CD8-positive, alpha-beta memory T cell (primary cell): ENCODE data around the gene PDE2A. TPM values are rescaled to one million over a fixed set of nuclear protein-coding genes. Genes with fewer than 3 reads are reported as not detected.
A peak's percentile ranks its signal among the peaks of the same experiment; 100 is the strongest.

ENCODE experiments used
- CTCF ChIA-PET: fragments of 350-600 bp; sonication (Branson Sonifier 250); formaldehyde crosslinking; loops from one replicate; lab custom pipeline; 2021; ENCODE audit warnings: antibody characterized with exemption; lab: Charles Lee
- POLR2A ChIA-PET: fragments of 350-600 bp; sonication (Branson Sonifier 250); formaldehyde crosslinking; loops from one replicate; lab custom pipeline; 2021; ENCODE audit warnings: antibody characterized with exemption; lab: Charles Lee
- DNase-seq, 5 donors: peaks; one replicate each; pipeline versions ENCODE4 v3.0.0 to v3.0.0-alpha.2; 2020 to 2022; ENCODE audit warnings: mixed read lengths in 1 of 5
- H3K27ac ChIP-seq: one replicate; pipeline ENCODE4 v1.7.0; 2013; ENCODE audit warnings: low read depth, mild to moderate bottlenecking, low read length, moderate library complexity
- H3K27me3 ChIP-seq: 2 replicates; pipeline ENCODE4 v1.7.0; 2013; ENCODE audit warnings: low read length, mild to moderate bottlenecking; ENCODE audit not compliant: insufficient read depth, poor library complexity, severe bottlenecking
- H3K36me3 ChIP-seq: 2 replicates; pipeline ENCODE4 v1.7.0; 2013; ENCODE audit warnings: mild to moderate bottlenecking, low read length, moderate library complexity; ENCODE audit not compliant: insufficient read depth
- H3K4me1 ChIP-seq: 2 replicates; pipeline ENCODE4 v1.7.0; 2013; ENCODE audit warnings: mild to moderate bottlenecking, low read length, moderate library complexity; ENCODE audit not compliant: insufficient read depth
- H3K4me3 ChIP-seq: 2 replicates; pipeline ENCODE4 v1.7.0; 2013; ENCODE audit warnings: mild to moderate bottlenecking, low read length
- H3K9me3 ChIP-seq: 2 replicates; pipeline ENCODE4 v1.7.0; 2013; ENCODE audit warnings: mild to moderate bottlenecking, low read length
- H3K27ac Mint-ChIP-seq, 8 donors: one replicate each; pipeline ENCODE4 v1.8.0; 2020 to 2021; ENCODE audit warnings: mixed read lengths in 8 of 8, mild to moderate bottlenecking in 6 of 8, inconsistent platforms in 3 of 8, moderate library complexity in 3 of 8
- H3K27me3 Mint-ChIP-seq, 2 donors: one replicate each; pipeline ENCODE4 v1.8.0; 2020 to 2021; ENCODE audit warnings: mixed read lengths in 2 of 2, mild to moderate bottlenecking in 1 of 2, moderate library complexity in 1 of 2
- H3K36me3 Mint-ChIP-seq, 3 donors: one replicate each; pipeline ENCODE4 v1.8.0; 2020 to 2021; ENCODE audit warnings: mixed read lengths in 3 of 3, inconsistent platforms in 1 of 3, mild to moderate bottlenecking in 1 of 3
- H3K4me1 Mint-ChIP-seq, 3 donors: one replicate each; pipeline ENCODE4 v1.8.0; 2020 to 2021; ENCODE audit warnings: mixed read lengths in 3 of 3, inconsistent platforms in 1 of 3, mild to moderate bottlenecking in 1 of 3
- H3K4me3 Mint-ChIP-seq, 7 donors: one replicate each; pipeline ENCODE4 v1.8.0; 2020 to 2021; ENCODE audit warnings: mixed read lengths in 7 of 7, mild to moderate bottlenecking in 6 of 7, moderate library complexity in 4 of 7, inconsistent platforms in 2 of 7
- H3K9me3 Mint-ChIP-seq, 5 donors: one replicate each; pipeline ENCODE4 v1.8.0; 2020 to 2022; ENCODE audit warnings: mixed read lengths in 5 of 5, mild to moderate bottlenecking in 3 of 5, moderate library complexity in 2 of 5, inconsistent platforms in 1 of 5
- polyA plus RNA-seq: library from polyadenylated mRNA; unstranded; fragments of 300-500 nt; fragmentation: Illumina TruSeq; gene quantifications from one replicate; pipeline ENCODE4 v1.2.3, GENCODE V29; 2021
- total RNA-seq, 2 experiments: library from RNA; stranded (reverse); gene quantifications; one replicate each; pipeline ENCODE4 v1.2.3, GENCODE V29; 2021

Gene PDE2A
- total and polyA plus RNA-seq, 3 experiments from 2014 or later: 0.08 to 0.66 (median 0.55) TPM

DNA sequence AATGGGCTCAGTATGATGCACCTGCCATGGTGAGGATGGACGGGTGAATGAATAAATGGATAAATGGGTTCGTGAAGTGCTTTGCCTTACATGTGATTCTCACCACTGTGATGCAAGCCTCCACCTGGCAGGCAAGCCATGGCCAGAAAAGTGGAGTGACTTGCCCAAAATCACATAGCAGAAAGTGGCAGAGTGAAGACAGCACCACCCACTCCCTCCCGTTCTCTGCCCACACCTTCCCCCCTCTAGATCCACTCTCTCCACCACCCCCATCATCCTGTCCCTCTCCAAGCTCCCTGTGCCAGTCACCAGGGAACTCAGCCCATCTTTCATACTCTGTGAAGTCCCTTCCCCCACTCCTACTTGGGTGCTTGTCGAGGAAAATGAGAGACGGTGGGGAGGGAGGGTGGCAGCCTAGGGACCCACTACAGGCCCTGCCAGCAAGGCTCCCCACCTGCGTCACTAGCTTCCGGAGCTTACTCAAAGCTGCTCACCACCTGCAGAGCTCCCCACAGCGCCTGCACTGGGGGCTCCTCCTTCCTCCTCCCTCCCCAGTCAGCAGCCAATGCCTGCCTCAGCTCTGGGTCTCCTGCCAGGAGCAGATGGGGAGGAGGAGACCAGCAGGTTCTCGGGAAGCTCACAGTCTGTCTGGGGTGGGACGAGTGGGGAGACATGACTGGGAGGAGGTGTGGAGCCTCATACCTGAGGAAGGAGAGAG, 82.3 kb downstream of the PDE2A start:
- Mint-ChIP-seq H3K27me3 (peaks cover 36 to 50% of the 10 kb centered on the region in 2 donors), H3K4me3 (peak overlapping the region in 4 of 7 donors; percentile 28 to 67 (median 50)), H3K9me3 (no peaks in the 10 kb centered on the region), H3K4me1 (peaks cover 31 to 37% (median 32%) of the 10 kb centered on the region in 3 donors), H3K27ac (peak overlapping the region in 7 of 8 donors; percentile 30 to 77 (median 63)), H3K36me3 (peaks cover 0 to 5% (median 0%) of the 10 kb centered on the region in 3 donors)
- Histone ChIP-seq H3K4me1 (peaks cover 25% of the 10 kb centered on the region), H3K4me3 (no peak overlapping the region), H3K36me3 (no peaks in the 10 kb centered on the region), H3K27ac (no peak overlapping the region), H3K27me3 (peaks cover 22% of the 10 kb centered on the region), H3K9me3 (no peaks in the 10 kb centered on the region)
- CTCF ChIA-PET: interaction anchor here (1.0 to 1.9 kb wide), 4 partner anchors 15 to 120 kb away, joined by 3 to 6 read pairs (median 3); no protein-coding TSS in a partner anchor
- DNase-seq: peak; percentile 27 to 81 (median 67)
- POLR2A ChIA-PET: no interaction called here

DNA sequence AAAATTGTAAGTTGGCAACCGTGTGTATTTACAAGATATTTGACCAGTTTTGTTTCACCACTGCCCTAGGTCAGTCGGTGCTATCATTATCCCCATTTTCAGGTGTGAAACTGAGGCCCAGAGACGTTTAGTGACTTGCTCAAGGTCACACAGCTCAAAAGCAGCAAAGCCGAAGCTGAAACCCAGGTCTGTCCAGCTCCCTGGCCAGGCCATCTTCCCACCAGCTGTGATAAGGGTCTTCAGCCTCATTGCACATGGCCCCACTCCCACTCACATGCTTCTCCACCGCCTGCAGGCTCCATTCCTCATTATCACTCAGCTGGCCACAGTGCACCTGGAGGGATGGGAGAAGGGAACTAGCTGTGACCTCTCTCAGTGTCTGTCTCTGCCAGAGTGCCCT, 83.2 kb downstream of the PDE2A start:
- H3K4me3 Mint-ChIP-seq: peak overlapping the region in 6 of 7 donors; percentile 5 to 79 (median 48)
- H3K27ac Mint-ChIP-seq: peak overlapping the region in 1 of 8 donors; percentile 78
- ChIA-PET CTCF (no interaction called here), POLR2A (no interaction called here)
- peaks cover 32 to 39% (median 32%) of the 10 kb centered on the region in 3 donors for H3K4me1 Mint-ChIP-seq
- Histone ChIP-seq H3K4me1 (peaks cover 28% of the 10 kb centered on the region), H3K36me3 (no peaks in the 10 kb centered on the region), H3K9me3 (no peaks in the 10 kb centered on the region), H3K27me3 (peaks cover 22% of the 10 kb centered on the region), H3K4me3 (no peak overlapping the region), H3K27ac (no peak overlapping the region)
- no peak for DNase-seq
- no peaks in the 10 kb centered on the region for H3K9me3 Mint-ChIP-seq
- peaks cover 34 to 52% of the 10 kb centered on the region in 2 donors for H3K27me3 Mint-ChIP-seq
- H3K36me3 Mint-ChIP-seq: peaks cover 0 to 5% (median 0%) of the 10 kb centered on the region in 3 donors

DNA sequence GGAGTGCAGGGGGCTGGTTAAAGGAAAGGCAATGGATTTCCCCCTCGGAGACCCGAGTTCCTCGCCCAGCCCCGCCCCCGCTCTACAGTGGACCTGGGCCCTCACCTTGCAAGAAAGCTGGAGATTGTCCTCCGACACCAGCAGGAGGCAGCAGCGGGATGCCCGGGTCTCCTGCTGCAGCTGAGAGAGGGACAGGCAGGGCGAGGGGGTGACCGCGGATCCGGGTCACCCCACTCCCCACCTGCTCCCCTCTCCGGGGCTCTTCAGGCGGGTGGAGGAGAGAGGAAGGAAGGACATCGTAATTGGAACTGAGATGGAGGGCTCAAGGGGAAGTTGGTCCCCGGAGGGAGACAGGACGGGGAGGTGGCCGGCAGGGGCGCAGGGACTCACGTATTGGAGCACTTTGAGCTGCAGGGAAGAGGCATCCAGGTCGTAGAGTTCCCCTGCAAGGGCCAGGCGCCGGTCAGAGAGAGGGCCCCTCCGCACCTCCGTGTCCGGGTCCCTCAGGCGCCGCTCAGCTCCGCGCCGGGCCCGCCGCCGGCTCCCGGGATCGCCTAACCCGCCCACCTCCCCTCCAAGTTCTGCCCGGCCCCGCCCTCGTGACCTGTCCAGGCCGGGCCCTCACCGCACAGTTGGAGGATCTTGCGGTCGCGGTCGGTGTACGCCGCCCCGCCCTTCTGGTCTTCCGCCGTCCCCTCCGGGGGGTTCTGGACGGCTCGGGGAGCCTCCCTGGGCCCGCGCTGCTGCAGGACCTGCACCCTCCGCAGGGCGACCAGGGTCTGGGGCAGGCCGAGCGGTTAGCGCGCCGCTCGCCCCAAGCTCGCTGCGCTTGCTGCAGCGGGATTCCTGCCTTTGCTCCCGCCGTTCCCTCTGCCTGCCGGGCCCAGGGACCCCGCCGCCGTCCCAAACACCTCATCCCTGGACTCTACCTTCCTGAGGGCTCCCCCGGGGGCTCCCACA, 84.1 kb downstream of the PDE2A start:
- H3K4me1 Mint-ChIP-seq: peaks cover 41 to 48% (median 41%) of the 10 kb centered on the region in 3 donors
- no peaks in the 10 kb centered on the region for H3K9me3 ChIP-seq
- peaks cover 22% of the 10 kb centered on the region for H3K27me3 ChIP-seq
- ChIA-PET CTCF (interaction anchor here (1.0 to 2.1 kb wide), 7 partner anchors 8 to 589 kb away, joined by 3 to 15 read pairs (median 4); no protein-coding TSS in a partner anchor), POLR2A (no interaction called here)
- H3K4me1 ChIP-seq: peaks cover 37% of the 10 kb centered on the region
- no peaks in the 10 kb centered on the region for H3K36me3 ChIP-seq
- no peak overlapping the region for H3K27ac ChIP-seq
- DNase-seq: peak; percentile 16 to 63 (median 37)
- H3K4me3 Mint-ChIP-seq: peak overlapping the region; percentile 41 to 88 (median 67)
- peak overlapping the region in 1 of 8 donors; percentile 14 for H3K27ac Mint-ChIP-seq
- peaks cover 36 to 54% of the 10 kb centered on the region in 2 donors for H3K27me3 Mint-ChIP-seq
- H3K36me3 Mint-ChIP-seq: peaks cover 0 to 5% (median 0%) of the 10 kb centered on the region in 3 donors
- H3K9me3 Mint-ChIP-seq: no peaks in the 10 kb centered on the region
- peak overlapping the region; percentile 40 for H3K4me3 ChIP-seq

DNA sequence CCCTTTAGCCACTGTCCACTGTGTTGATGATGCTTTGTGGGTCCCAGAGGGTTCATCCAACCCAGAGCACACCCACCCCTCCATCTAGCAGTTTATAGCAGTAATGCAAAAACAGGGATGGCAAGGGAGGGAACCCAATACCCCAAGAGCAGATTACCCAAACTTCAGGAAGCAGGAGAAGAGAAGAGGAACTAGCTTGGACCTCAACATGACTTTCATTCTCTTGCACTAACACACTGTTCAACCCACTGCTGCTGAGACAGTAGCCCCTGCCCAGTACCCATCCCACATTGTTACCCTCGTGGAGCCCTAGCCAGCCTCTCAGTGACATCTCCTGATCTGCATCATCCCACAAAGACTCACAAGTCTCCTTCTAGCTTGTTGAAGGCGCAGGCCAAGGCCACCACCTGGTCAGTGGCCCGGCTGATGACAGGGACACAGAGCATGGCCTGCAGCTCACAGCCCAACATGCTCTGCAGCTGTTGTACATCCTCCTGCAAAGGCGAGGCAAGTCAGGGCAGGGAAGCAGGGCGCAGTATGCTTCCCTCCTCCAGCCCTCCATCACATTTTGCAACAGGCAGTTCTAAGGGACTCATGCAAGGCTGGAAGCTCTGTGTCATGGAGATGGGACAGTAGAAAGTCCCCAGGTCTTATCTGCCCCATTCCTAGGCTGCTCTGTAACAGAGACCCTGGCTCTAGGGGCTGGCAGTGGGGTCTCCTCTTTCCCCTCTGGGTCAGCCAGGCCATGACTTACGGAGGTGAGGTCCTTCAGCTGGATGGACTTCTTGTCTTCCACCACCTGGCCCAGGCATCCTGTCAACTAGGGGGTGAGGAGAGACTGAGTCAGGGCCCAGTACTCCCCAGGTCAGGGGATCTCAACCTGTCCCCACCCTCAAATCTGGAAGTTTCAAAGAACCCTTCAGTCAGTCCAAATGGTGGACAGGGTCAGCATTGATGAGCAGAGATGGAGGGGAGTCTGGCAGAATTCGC, 85.5 kb downstream of the PDE2A start:
- Mint-ChIP-seq H3K36me3 (peaks cover 0 to 5% (median 0%) of the 10 kb centered on the region in 3 donors), H3K27me3 (peaks cover 37 to 49% of the 10 kb centered on the region in 2 donors), H3K4me1 (peaks cover 51 to 58% (median 53%) of the 10 kb centered on the region in 3 donors), H3K9me3 (no peaks in the 10 kb centered on the region), H3K4me3 (peak overlapping the region in 5 of 7 donors; percentile 41 to 79 (median 63)), H3K27ac (peak overlapping the region in 1 of 8 donors; percentile 55)
- peak in 1 of 5 donors; percentile 35 for DNase-seq
- Histone ChIP-seq H3K27me3 (peaks cover 22% of the 10 kb centered on the region), H3K9me3 (no peaks in the 10 kb centered on the region), H3K4me1 (peaks cover 43% of the 10 kb centered on the region), H3K4me3 (no peak overlapping the region), H3K36me3 (no peaks in the 10 kb centered on the region), H3K27ac (no peak overlapping the region)
- CTCF ChIA-PET: interaction anchor here (1.4 to 4.2 kb wide), 5 partner anchors 12 to 96 kb away, joined by 3 to 28 read pairs (median 15); no protein-coding TSS in a partner anchor
- POLR2A ChIA-PET: no interaction called here

DNA sequence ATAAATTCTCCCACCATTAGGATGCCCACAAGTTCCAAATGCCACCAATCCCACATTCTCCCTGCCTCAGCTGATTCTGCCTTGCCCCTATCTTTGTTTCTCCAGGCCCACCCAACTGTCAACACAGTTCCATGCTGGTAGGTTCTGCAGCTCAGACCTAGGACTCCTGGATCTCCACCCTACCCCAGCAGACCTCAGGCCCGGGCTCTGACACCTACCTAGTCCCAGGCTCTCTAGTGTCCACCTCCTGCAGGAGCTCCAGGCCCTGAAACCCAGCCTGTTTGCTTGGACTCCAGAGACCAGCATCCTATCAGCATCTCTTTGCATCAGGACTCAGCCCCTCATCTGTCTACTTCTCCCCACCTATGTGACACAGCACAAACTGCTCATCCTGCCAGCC, 86.5 kb downstream of the PDE2A start:
- CTCF ChIA-PET: interaction anchor here (1.4 to 4.2 kb wide), 5 partner anchors 13 to 116 kb away, joined by 3 to 28 read pairs (median 17); no protein-coding TSS in a partner anchor
- no peaks in the 10 kb centered on the region for H3K36me3 ChIP-seq
- H3K27ac Mint-ChIP-seq: no peak overlapping the region
- H3K4me1 ChIP-seq: peaks cover 43% of the 10 kb centered on the region
- H3K27ac ChIP-seq: no peak overlapping the region
- peaks cover 0 to 5% (median 0%) of the 10 kb centered on the region in 3 donors for H3K36me3 Mint-ChIP-seq
- H3K27me3 Mint-ChIP-seq: peaks cover 38 to 49% of the 10 kb centered on the region in 2 donors
- no peaks in the 10 kb centered on the region for H3K9me3 Mint-ChIP-seq
- peak in 1 of 5 donors; percentile 11 for DNase-seq
- peaks cover 22% of the 10 kb centered on the region for H3K27me3 ChIP-seq
- no peak overlapping the region for H3K4me3 Mint-ChIP-seq
- H3K4me1 Mint-ChIP-seq: peaks cover 52 to 57% (median 53%) of the 10 kb centered on the region in 3 donors
- POLR2A ChIA-PET: no interaction called here
- no peaks in the 10 kb centered on the region for H3K9me3 ChIP-seq
- H3K4me3 ChIP-seq: no peak overlapping the region

DNA sequence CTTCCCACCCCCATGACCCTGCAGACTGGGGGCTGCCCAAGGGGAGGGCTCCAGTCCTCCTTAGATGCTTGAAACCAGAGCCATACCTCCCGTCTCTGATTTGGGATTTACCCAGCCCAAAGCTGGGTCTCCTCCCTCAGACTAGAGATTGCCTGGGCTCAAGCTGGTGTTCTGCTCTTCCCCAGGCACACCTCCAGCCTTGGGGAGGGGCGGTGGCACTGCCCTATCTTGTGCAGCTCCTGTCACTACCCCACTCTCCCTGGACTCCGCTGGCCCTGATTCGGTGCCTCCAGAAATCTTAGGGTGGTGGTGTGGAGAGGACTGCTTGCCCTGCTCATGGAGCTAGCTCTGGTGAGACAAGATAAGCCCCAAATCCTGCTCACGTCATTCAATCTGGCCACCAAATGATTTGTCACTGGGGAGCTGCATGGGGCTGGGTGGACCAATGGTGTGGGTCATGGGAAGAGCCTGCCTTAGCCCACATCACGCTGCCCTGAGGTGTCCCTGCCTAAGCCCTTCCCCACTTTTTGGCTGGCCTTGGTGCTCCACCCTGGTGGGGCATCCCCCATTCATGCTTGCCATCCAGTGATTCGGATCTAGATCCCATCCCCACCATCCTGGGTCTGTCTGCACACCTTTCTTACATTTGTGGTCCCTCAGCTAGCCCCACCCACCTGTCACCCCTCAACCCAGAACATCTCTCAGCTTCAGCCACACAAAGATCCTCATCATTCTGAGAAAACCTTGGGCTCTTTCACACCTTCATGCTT, 87.7 kb downstream of the PDE2A start:
- Histone ChIP-seq H3K36me3 (no peaks in the 10 kb centered on the region), H3K9me3 (no peaks in the 10 kb centered on the region), H3K4me3 (no peak overlapping the region), H3K27ac (no peak overlapping the region), H3K27me3 (peaks cover 22% of the 10 kb centered on the region), H3K4me1 (peaks cover 31% of the 10 kb centered on the region)
- H3K9me3 Mint-ChIP-seq: no peaks in the 10 kb centered on the region
- DNase-seq: peak in 1 of 5 donors; percentile 46
- ChIA-PET POLR2A (no interaction called here), CTCF (interaction anchor here (0.6 to 4.2 kb wide), 13 partner anchors 12 to 956 kb away, joined by 3 to 28 read pairs (median 3); no protein-coding TSS in a partner anchor)
- H3K4me3 Mint-ChIP-seq: peak overlapping the region in 1 of 7 donors; percentile 28
- peaks cover 34 to 45% of the 10 kb centered on the region in 2 donors for H3K27me3 Mint-ChIP-seq
- H3K4me1 Mint-ChIP-seq: peaks cover 40 to 45% (median 41%) of the 10 kb centered on the region in 3 donors
- peaks cover 0 to 5% (median 0%) of the 10 kb centered on the region in 3 donors for H3K36me3 Mint-ChIP-seq
- no peak overlapping the region for H3K27ac Mint-ChIP-seq
